ENCODE results near the gene SMIM23.

SMIM23 gene

DNA sequence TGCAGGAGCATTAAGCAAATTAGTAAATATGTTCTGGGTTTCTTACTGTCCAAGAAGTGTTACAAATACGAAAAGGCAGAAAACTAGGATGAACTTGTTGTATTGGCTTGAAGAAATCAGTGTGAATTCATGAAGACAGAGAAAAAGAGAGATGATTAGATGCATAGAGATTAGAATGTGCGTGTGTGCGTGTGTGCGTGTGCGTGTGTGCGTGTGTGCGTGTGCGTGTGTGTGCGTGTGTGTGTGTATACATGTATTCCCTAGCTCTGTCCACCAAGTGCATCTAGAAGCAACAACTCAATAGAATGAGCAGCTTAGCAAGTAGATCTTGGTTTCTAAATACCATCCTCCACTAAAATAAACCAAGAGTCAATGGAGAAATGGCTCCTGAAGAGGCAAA lies 41.5 kb downstream of the SMIM23 start:
- TF ChIP-seq, protein P1, sequence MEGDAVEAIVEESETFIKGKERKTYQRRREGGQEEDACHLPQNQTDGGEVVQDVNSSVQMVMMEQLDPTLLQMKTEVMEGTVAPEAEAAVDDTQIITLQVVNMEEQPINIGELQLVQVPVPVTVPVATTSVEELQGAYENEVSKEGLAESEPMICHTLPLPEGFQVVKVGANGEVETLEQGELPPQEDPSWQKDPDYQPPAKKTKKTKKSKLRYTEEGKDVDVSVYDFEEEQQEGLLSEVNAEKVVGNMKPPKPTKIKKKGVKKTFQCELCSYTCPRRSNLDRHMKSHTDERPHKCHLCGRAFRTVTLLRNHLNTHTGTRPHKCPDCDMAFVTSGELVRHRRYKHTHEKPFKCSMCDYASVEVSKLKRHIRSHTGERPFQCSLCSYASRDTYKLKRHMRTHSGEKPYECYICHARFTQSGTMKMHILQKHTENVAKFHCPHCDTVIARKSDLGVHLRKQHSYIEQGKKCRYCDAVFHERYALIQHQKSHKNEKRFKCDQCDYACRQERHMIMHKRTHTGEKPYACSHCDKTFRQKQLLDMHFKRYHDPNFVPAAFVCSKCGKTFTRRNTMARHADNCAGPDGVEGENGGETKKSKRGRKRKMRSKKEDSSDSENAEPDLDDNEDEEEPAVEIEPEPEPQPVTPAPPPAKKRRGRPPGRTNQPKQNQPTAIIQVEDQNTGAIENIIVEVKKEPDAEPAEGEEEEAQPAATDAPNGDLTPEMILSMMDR (IDR thresholded peaks at IDR 0.05; ENCODE audit: poor library complexity, severe bottlenecking), result no peak
- no peak overlapping the region for H3K27ac ChIP-seq (ENCODE audit: poor library complexity, severe bottlenecking)
- ATAC-seq (ENCODE audit: low read depth), result no peak
- no peaks in the 10 kb centered on the region for H3K27me3 ChIP-seq (ENCODE audit: insufficient read depth, poor library complexity, severe bottlenecking)
- DNase-seq (ENCODE audit: low spot score), result no peak
- H3K36me3 ChIP-seq (ENCODE audit: low read depth), result no peaks in the 10 kb centered on the region
- H3K9me3 ChIP-seq (ENCODE audit: severe bottlenecking), result no peaks in the 10 kb centered on the region
- no peaks in the 10 kb centered on the region for H3K4me1 ChIP-seq (ENCODE audit: insufficient read depth, poor library complexity, severe bottlenecking)
- H3K4me3 ChIP-seq (ENCODE audit: severe bottlenecking), result no peak overlapping the region

DNA sequence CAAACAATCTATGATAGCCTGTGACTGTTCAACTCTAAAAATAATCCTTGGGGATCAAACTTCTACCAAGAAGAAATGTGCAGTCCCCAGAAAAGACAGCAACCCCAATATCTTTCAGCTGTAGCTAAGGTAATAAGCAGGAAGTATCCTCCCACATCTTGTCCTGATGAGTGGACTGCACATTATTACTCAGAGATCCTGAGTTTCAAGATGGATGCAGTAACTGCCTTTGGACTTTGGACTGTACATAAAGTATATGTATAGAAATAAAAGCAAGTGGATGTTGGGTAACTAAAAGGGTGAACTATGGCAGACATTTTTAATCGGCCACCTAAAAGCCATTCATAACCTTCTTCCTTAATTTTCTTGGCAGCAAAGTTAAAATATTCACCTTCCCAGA lies 45.1 kb downstream of the SMIM23 start:
- DNase-seq (ENCODE audit: low spot score), result no peak
- peak; percentile 57; the same call in 2 of the 3 replicates for ATAC-seq (ENCODE audit: low read depth)
- H3K4me1 ChIP-seq (ENCODE audit: insufficient read depth, poor library complexity, severe bottlenecking), result no peaks in the 10 kb centered on the region
- no peaks in the 10 kb centered on the region for H3K36me3 ChIP-seq (ENCODE audit: low read depth)
- no peaks in the 10 kb centered on the region for H3K27me3 ChIP-seq (ENCODE audit: insufficient read depth, poor library complexity, severe bottlenecking)
- no peaks in the 10 kb centered on the region for H3K9me3 ChIP-seq (ENCODE audit: severe bottlenecking)
- H3K27ac ChIP-seq (ENCODE audit: poor library complexity, severe bottlenecking), result no peak overlapping the region
- TF ChIP-seq, protein P1 (IDR thresholded peaks at IDR 0.05; ENCODE audit: poor library complexity, severe bottlenecking), result no peak
- H3K4me3 ChIP-seq (ENCODE audit: severe bottlenecking), result no peak overlapping the region

DNA sequence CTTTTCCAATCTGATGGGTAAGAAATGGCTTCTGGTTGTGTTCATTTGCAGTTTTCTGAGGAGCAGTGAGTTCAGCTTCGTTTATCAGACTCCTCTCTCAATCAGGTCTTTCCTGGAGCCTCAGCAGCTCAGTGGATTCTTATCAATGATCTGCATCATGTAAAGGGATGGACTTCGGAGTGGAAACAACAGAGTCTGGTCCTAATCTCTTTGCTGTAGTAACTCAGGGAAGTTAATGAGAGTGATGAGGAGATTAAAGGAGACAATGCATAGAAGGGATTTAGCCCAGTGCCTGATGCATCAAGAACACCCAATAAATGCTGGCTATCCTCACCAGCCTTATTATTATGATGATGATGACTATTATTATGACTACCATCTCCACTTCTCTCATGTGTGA lies 47.2 kb downstream of the SMIM23 start:
- TF ChIP-seq, protein P1 (IDR thresholded peaks at IDR 0.05; ENCODE audit: poor library complexity, severe bottlenecking), result no peak
- Histone ChIP-seq H3K27me3 (ENCODE audit: insufficient read depth, poor library complexity, severe bottlenecking) (no peaks in the 10 kb centered on the region), H3K4me1 (ENCODE audit: insufficient read depth, poor library complexity, severe bottlenecking) (no peaks in the 10 kb centered on the region), H3K27ac (ENCODE audit: poor library complexity, severe bottlenecking) (no peak overlapping the region), H3K9me3 (ENCODE audit: severe bottlenecking) (no peaks in the 10 kb centered on the region), H3K4me3 (ENCODE audit: severe bottlenecking) (no peak overlapping the region), H3K36me3 (ENCODE audit: low read depth) (no peaks in the 10 kb centered on the region)
- ATAC-seq (ENCODE audit: low read depth) (no peak), DNase-seq (ENCODE audit: low spot score) (no peak)

DNA sequence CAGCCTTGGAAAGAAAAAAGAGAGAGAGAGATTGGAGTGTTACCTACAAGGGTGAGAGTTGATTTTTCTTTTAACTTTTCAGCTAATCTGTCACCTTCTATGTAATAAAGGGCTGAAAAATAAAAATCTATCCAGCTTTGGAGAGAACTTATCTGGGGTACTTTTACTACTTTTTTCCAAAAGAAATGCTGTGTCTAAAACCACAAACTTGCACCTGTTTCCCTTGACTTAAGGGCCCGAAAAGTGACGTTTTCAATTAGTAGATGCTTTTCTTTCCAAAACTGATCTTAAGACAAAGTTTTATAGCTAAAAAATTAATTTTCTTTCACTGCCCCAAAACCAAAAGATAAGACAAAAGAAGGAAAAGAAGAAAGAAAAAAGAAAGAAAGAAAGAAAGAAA lies 48.8 kb downstream of the SMIM23 start:
- no peaks in the 10 kb centered on the region for H3K9me3 ChIP-seq (ENCODE audit: severe bottlenecking)
- TF ChIP-seq, protein P1 (IDR thresholded peaks at IDR 0.05; ENCODE audit: poor library complexity, severe bottlenecking), result no peak
- ATAC-seq (ENCODE audit: low read depth), result no peak
- H3K27me3 ChIP-seq (ENCODE audit: insufficient read depth, poor library complexity, severe bottlenecking), result no peaks in the 10 kb centered on the region
- no peak for DNase-seq (ENCODE audit: low spot score)
- no peaks in the 10 kb centered on the region for H3K4me1 ChIP-seq (ENCODE audit: insufficient read depth, poor library complexity, severe bottlenecking)
- no peaks in the 10 kb centered on the region for H3K36me3 ChIP-seq (ENCODE audit: low read depth)
- no peak overlapping the region for H3K4me3 ChIP-seq (ENCODE audit: severe bottlenecking)
- no peak overlapping the region for H3K27ac ChIP-seq (ENCODE audit: poor library complexity, severe bottlenecking)

DNA sequence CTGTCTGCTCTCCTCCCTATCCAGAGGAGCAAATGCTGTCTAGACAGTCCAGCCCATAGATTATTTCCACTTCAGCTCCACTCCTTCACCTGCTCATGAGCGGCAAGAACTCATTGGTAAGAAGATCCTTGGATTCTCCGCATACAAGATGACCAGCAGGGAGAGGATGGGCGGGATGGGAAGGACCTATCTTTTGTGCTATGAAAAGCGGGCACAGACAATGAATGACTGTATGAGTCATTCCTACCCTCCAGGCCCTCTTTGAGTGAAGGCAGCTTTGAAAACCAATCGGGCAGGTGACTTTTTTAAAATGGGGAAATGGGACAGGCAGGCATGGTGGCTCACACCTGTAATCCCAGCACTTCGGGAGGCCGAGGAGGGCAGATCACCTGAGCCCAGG lies 49.4 kb downstream of the SMIM23 start:
- Histone ChIP-seq H3K36me3 (ENCODE audit: low read depth) (no peaks in the 10 kb centered on the region), H3K27me3 (ENCODE audit: insufficient read depth, poor library complexity, severe bottlenecking) (no peaks in the 10 kb centered on the region), H3K27ac (ENCODE audit: poor library complexity, severe bottlenecking) (no peak overlapping the region), H3K4me1 (ENCODE audit: insufficient read depth, poor library complexity, severe bottlenecking) (no peaks in the 10 kb centered on the region), H3K4me3 (ENCODE audit: severe bottlenecking) (no peak overlapping the region), H3K9me3 (ENCODE audit: severe bottlenecking) (no peaks in the 10 kb centered on the region)
- ATAC-seq (ENCODE audit: low read depth) (peak; percentile 47; the same call in 1 of the 3 replicates), DNase-seq (ENCODE audit: low spot score) (no peak)
- TF ChIP-seq, protein P1 (IDR thresholded peaks at IDR 0.05; ENCODE audit: poor library complexity, severe bottlenecking), result no peak
